Fibroblast of lung (primary cell): ENCODE results near the gene DISP1. TPM values are rescaled to one million over a fixed set of nuclear protein-coding genes. Genes with fewer than 3 reads are reported as not detected.

Experiments
- DNase-seq, 2 donors: peaks; one replicate each; pipeline versions ENCODE4 v3.0.0 to v3.0.0-alpha.2; 2010; ENCODE audit warnings: low read depth in 2 of 2
- H2AFZ ChIP-seq: 2 replicates; pipeline ENCODE4 v1.5.1; 2012; ENCODE audit warnings: low read length, control low read depth, inconsistent platforms
- H3K27ac ChIP-seq: 2 replicates; pipeline ENCODE4 v1.5.1; 2011; ENCODE audit warnings: low read length, control low read depth; ENCODE audit not compliant: insufficient read depth
- H3K27me3 ChIP-seq: 2 replicates; pipeline ENCODE4 v1.5.1; 2011; ENCODE audit warnings: mild to moderate bottlenecking, low read length; ENCODE audit not compliant: control insufficient read depth, insufficient read depth
- H3K36me3 ChIP-seq: 2 replicates; pipeline ENCODE4 v1.5.1; 2011; ENCODE audit warnings: low read length; ENCODE audit not compliant: control insufficient read depth, insufficient read depth
- H3K4me1 ChIP-seq: 2 replicates; pipeline ENCODE4 v1.5.1; 2011; ENCODE audit warnings: low read length; ENCODE audit not compliant: control insufficient read depth, insufficient read depth; ENCODE audit errors: extremely low read depth
- H3K4me2 ChIP-seq: 2 replicates; pipeline ENCODE4 v1.5.1; 2011; ENCODE audit warnings: low read length, control low read depth; ENCODE audit not compliant: insufficient read depth; ENCODE audit errors: extremely low read depth
- H3K4me3 ChIP-seq, 4 experiments: fragments of 200-600 bp in 1 of 4; sonication (generic) in 1 of 4; replicated peaks in 1 of 4; 2 replicates each; pipeline ENCODE4 v1.5.1; 2011 to 2016; ENCODE audit warnings: low read length in 4 of 4, low read depth in 3 of 4, mild to moderate bottlenecking in 3 of 4, control low read depth in 2 of 4, inconsistent platforms in 1 of 4, mixed read lengths in 1 of 4; ENCODE audit not compliant: insufficient read depth in 1 of 4; ENCODE audit errors: control extremely low read depth in 1 of 4
- H3K79me2 ChIP-seq: 2 replicates; pipeline ENCODE4 v1.5.1; 2012; ENCODE audit warnings: mild to moderate bottlenecking, low read length, inconsistent platforms; ENCODE audit not compliant: control insufficient read depth, insufficient read depth
- H3K9ac ChIP-seq: 2 replicates; pipeline ENCODE4 v1.5.1; 2011; ENCODE audit warnings: mild to moderate bottlenecking, low read length, control low read depth; ENCODE audit not compliant: insufficient read depth
- H3K9me3 ChIP-seq: 2 replicates; pipeline ENCODE4 v1.5.1; 2012; ENCODE audit warnings: low read depth, low read length; ENCODE audit not compliant: control insufficient read depth, insufficient read depth
- H4K20me1 ChIP-seq: 2 replicates; pipeline ENCODE4 v1.5.1; 2011; ENCODE audit warnings: low read length; ENCODE audit not compliant: control insufficient read depth, insufficient read depth; ENCODE audit errors: extremely low read depth
- EZH2 ChIP-seq: IDR thresholded peaks from 2 replicates; pipeline ENCODE4 v1.5.1; 2012; ENCODE audit warnings: low read length, control low read depth, mild to moderate bottlenecking; ENCODE audit errors: missing control alignments
- polyA plus RNA-seq, 2 donors: library from polyadenylated mRNA; depleted of rRNA in 1 of 2; stranded (reverse) in 1 of 2; unstranded in 1 of 2; fragments of >200 nt; gene quantifications; 2 replicates each; pipeline ENCODE4 v1.2.1, GENCODE V29; 2011 to 2012; ENCODE audit warnings: missing spikeins in 1 of 2
- total RNA-seq: library from RNA; depleted of rRNA; stranded (reverse); fragments of >200 nt; gene quantifications from 2 replicates; pipeline ENCODE4 v1.2.1, GENCODE V29; 2014
- TF ChIP-seq, protein P1 (sequence below), 2 donors: IDR thresholded peaks in 1 of 2; conservative IDR thresholded peaks in 1 of 2; 1 replicate in 1 of 2; 2 replicates in 1 of 2; pipeline ENCODE4 v1.5.1; 2011 to 2012; ENCODE audit warnings: low read length in 2 of 2, control low read depth in 1 of 2, inconsistent platforms in 1 of 2, low read depth in 1 of 2, mild to moderate bottlenecking in 1 of 2

DISP1 gene
- total and polyA plus RNA-seq, 2 donors (not counting 1 experiment from before 2014, with no cell fraction given), result 5.9 to 8.7 TPM

DNA sequence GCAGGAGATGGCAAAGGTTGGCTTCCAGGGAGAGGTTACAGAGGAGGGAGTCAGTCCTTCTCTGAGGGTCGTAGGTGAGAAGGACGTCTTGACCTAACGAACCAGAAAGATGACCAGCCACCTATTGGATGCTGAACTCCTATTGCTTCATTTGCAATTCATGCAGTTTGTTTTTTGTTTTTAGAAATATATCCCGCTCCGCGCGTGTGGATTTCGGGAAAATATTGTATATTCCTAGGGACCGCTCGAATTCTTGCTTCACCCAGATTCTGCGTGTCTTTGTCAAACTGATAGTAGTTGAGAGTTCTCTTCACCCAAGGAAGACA is 564 bp downstream of the DISP1 start:
- peak overlapping the region; percentile 71 for H2AFZ ChIP-seq
- H3K79me2 ChIP-seq, result peaks cover 24% of the 10 kb centered on the region
- H3K4me2 ChIP-seq, result peak overlapping the region; percentile 95
- H3K27me3 ChIP-seq, result no peaks in the 10 kb centered on the region
- peaks cover 20% of the 10 kb centered on the region for H3K4me1 ChIP-seq
- DNase-seq, result no peak
- peak overlapping the region; percentile 94 for H3K27ac ChIP-seq
- no peaks in the 10 kb centered on the region for H3K9me3 ChIP-seq
- peak overlapping the region; percentile 87 for H3K9ac ChIP-seq
- H4K20me1 ChIP-seq, result no peaks in the 10 kb centered on the region
- TF ChIP-seq EZH2, result no peak
- TF ChIP-seq, protein P1, sequence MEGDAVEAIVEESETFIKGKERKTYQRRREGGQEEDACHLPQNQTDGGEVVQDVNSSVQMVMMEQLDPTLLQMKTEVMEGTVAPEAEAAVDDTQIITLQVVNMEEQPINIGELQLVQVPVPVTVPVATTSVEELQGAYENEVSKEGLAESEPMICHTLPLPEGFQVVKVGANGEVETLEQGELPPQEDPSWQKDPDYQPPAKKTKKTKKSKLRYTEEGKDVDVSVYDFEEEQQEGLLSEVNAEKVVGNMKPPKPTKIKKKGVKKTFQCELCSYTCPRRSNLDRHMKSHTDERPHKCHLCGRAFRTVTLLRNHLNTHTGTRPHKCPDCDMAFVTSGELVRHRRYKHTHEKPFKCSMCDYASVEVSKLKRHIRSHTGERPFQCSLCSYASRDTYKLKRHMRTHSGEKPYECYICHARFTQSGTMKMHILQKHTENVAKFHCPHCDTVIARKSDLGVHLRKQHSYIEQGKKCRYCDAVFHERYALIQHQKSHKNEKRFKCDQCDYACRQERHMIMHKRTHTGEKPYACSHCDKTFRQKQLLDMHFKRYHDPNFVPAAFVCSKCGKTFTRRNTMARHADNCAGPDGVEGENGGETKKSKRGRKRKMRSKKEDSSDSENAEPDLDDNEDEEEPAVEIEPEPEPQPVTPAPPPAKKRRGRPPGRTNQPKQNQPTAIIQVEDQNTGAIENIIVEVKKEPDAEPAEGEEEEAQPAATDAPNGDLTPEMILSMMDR (conservative IDR thresholded peaks at IDR 0.05 in 1 of 2, IDR thresholded peaks at IDR 0.05 in 1 of 2; ENCODE audit: low read depth in 1 of 2, low read length in 2 of 2), result no peak
- H3K4me3 ChIP-seq, result peak overlapping the region; percentile 70 to 94 (median 93)
- no peaks in the 10 kb centered on the region for H3K36me3 ChIP-seq

DNA sequence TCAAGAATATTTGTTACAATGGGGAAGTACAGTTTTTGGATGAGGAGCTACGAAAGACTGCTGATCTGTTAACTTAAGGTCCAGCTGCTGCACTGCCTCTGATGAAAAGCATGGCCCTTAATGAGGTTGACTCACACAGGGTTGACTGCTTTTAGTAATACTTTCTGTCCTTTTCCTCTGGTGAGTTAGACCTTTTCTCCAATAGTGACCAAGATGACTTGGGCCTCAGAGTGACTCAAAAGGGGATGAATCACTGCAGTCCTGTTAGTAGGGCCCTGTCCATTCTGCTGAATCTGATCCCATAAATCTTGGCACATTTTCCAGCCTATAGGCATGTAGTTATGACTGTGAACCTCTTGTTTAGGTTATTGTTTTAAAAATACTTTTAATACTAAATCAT is 2.7 kb downstream of the DISP1 start:
- H3K27ac ChIP-seq, result peak overlapping the region; percentile 43
- H2AFZ ChIP-seq, result no peak overlapping the region
- TF ChIP-seq, protein P1 (conservative IDR thresholded peaks at IDR 0.05 in 1 of 2, IDR thresholded peaks at IDR 0.05 in 1 of 2; ENCODE audit: low read depth in 1 of 2, low read length in 2 of 2), result no peak
- no peak for TF ChIP-seq EZH2
- peak overlapping the region; percentile 65 for H3K4me2 ChIP-seq
- H4K20me1 ChIP-seq, result no peaks in the 10 kb centered on the region
- peaks cover 27% of the 10 kb centered on the region for H3K79me2 ChIP-seq
- no peaks in the 10 kb centered on the region for H3K9me3 ChIP-seq
- H3K9ac ChIP-seq, result no peak overlapping the region
- peaks cover 22% of the 10 kb centered on the region for H3K4me1 ChIP-seq
- DNase-seq, result peak; percentile 98 to 99
- no peaks in the 10 kb centered on the region for H3K27me3 ChIP-seq
- peak overlapping the region in 3 of 4 experiments; percentile 5 to 94 (median 6) for H3K4me3 ChIP-seq
- H3K36me3 ChIP-seq, result no peaks in the 10 kb centered on the region

DNA sequence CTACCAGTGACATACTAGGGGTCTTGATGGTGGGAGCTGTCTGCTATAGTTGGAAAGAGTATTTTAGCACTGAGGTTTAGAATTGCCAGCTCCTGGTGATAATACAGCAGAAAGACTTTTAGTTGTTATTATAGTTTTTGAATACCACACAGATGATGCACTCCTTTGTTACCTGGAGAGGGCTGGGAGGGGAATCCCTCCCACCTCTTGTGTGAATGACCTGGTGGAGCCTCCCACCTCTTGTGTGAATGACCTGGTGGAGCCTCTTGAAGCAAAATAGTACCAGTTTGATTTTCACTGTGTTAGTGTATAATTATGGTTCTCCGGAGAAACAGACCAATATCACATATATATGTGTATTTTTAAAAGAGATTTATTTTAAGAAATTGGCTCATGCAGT is 3.3 kb downstream of the DISP1 start:
- Histone ChIP-seq H3K27me3 (no peaks in the 10 kb centered on the region), H3K4me2 (peak overlapping the region; percentile 37), H3K9me3 (no peaks in the 10 kb centered on the region), H2AFZ (no peak overlapping the region), H3K4me3 (peak overlapping the region in 1 of 4 experiments; percentile 4), H3K9ac (no peak overlapping the region), H3K36me3 (no peaks in the 10 kb centered on the region), H4K20me1 (no peaks in the 10 kb centered on the region), H3K79me2 (peaks cover 27% of the 10 kb centered on the region), H3K4me1 (peaks cover 20% of the 10 kb centered on the region), H3K27ac (peak overlapping the region; percentile 43)
- DNase-seq, result no peak
- no peak for TF ChIP-seq EZH2
- TF ChIP-seq, protein P1 (conservative IDR thresholded peaks at IDR 0.05 in 1 of 2, IDR thresholded peaks at IDR 0.05 in 1 of 2; ENCODE audit: low read depth in 1 of 2, low read length in 2 of 2), result no peak
